A549 (cell line): ENCODE measurements around the gene MAML3. TPM values are rescaled to one million over a fixed set of nuclear protein-coding genes. Genes with fewer than 3 reads are reported as not detected.

Source experiments
- ATAC-seq, 2 experiments: fragments of 200-7000 bp in 1 of 2; fragments of >200 bp in 1 of 2; cut with Nextera tagmentation in 1 of 2; cut with Tn5 transposase in 1 of 2; 3 replicates each; pipeline versions ENCODE4 v1.8.0 to v1.9.1; 2018 to 2020; ENCODE audit warnings: mild to moderate bottlenecking in 1 of 2, moderate library complexity in 1 of 2
- CTCF ChIA-PET: fragments of 300-600 bp; sonication (Branson Sonifier 250); formaldehyde crosslinking; extraction: SDS; loops from one replicate; lab custom pipeline; 2021; ENCODE audit warnings: antibody characterized with exemption, inconsistent platforms; lab: Yijun Ruan, JAX
- POLR2A ChIA-PET: fragments of 350-600 bp; formaldehyde crosslinking; extraction: SDS; loops from one replicate; lab custom pipeline; 2021; ENCODE audit warnings: antibody characterized with exemption, inconsistent platforms; lab: Yijun Ruan, JAX
- DNase-seq, 2 experiments: peaks; one replicate each; pipeline versions ENCODE4 v3.0.0 to v3.0.0-alpha.2; 2011 to 2016; ENCODE audit warnings: low read depth in 1 of 2, low spot score in 1 of 2
- FAIRE-seq: peaks from 2 replicates; lab custom pipeline; 2011; peaks lifted over from hg19 to GRCh38; lab: Jason Lieb, UNC
- H3K27ac ChIP-seq, 2 experiments: fragments of >200 bp; sonication (Bioruptor Twin); formaldehyde crosslinking; 3 replicates each; pipeline ENCODE4 v1.5.1; 2016 to 2017
- H3K4me1 ChIP-seq: fragments of >200 bp; sonication (Bioruptor Twin); formaldehyde crosslinking; 3 replicates; pipeline ENCODE4 v1.6.1; 2016
- H3K4me2 ChIP-seq: fragments of >200 bp; sonication (Bioruptor Twin); formaldehyde crosslinking; 3 replicates; pipeline ENCODE4 v1.6.1; 2016
- H3K4me3 ChIP-seq: fragments of >200 bp; sonication (Bioruptor Twin); formaldehyde crosslinking; 3 replicates; pipeline ENCODE4 v1.5.1; 2016
- H3K9me3 ChIP-seq: fragments of >200 bp; sonication (Bioruptor Twin); formaldehyde crosslinking; 3 replicates; pipeline ENCODE4 v1.6.1; 2016
- BHLHE40 ChIP-seq: IDR thresholded peaks from 2 replicates; pipeline ENCODE4 v1.6.1; 2012; ENCODE audit warnings: low read depth, low read length, inconsistent platforms
- CBX2 ChIP-seq: fragments of 200-600 bp; sonication (generic); IDR thresholded peaks from 2 replicates; pipeline ENCODE4 v1.6.1; 2016; ENCODE audit warnings: low read depth, mild to moderate bottlenecking, borderline replicate concordance
- CEBPB ChIP-seq, 2 experiments: fragments of >200 bp in 1 of 2; sonication (Bioruptor Twin) in 1 of 2; formaldehyde crosslinking in 1 of 2; IDR thresholded peaks; 2 replicates each; pipeline ENCODE4 v1.6.1; 2012 to 2016
- CHD4 ChIP-seq: fragments of 200-600 bp; sonication (generic); IDR thresholded peaks from 2 replicates; pipeline ENCODE4 v1.6.1; 2016; ENCODE audit warnings: antibody characterized with exemption, mild to moderate bottlenecking, borderline replicate concordance
- FOSL2 ChIP-seq, 2 experiments: fragments of 450-650 bp in 1 of 2; fragments of >200 bp in 1 of 2; sonication (Bioruptor Twin) in 1 of 2; formaldehyde crosslinking; IDR thresholded peaks; 2 replicates each; pipeline versions ENCODE4 v1.5.0 to v1.6.1; 2016 to 2020; ENCODE audit warnings: mild to moderate bottlenecking in 1 of 2, moderate library complexity in 1 of 2
- FOXS1 ChIP-seq: fragments of 250-450 bp; sonication (Bioruptor Pico); IDR thresholded peaks from 2 replicates; pipeline ENCODE4 v1.5.0; 2020; ENCODE audit warnings: mild to moderate bottlenecking, moderate library complexity
- HEYL ChIP-seq: fragments of 250-450 bp; sonication (Bioruptor Pico); IDR thresholded peaks from 2 replicates; pipeline ENCODE4 v1.8.0; 2021; ENCODE audit warnings: mild to moderate bottlenecking, moderate library complexity
- HOXA7 ChIP-seq: fragments of 250-450 bp; sonication (Bioruptor Pico); IDR thresholded peaks from 2 replicates; pipeline ENCODE4 v1.5.0; 2020; ENCODE audit warnings: mild to moderate bottlenecking, moderate library complexity
- HOXB13 ChIP-seq: fragments of 250-450 bp; sonication (Bioruptor Pico); IDR thresholded peaks from 2 replicates; pipeline ENCODE4 v1.5.0; 2020; ENCODE audit warnings: low read depth, mild to moderate bottlenecking, moderate library complexity
- JUNB ChIP-seq: fragments of >200 bp; sonication (Bioruptor Twin); formaldehyde crosslinking; IDR thresholded peaks from 2 replicates; pipeline ENCODE4 v1.6.1; 2016
- MAFK ChIP-seq: fragments of 450-650 bp; IDR thresholded peaks from 2 replicates; pipeline ENCODE4 v1.6.1; 2014; ENCODE audit not compliant: partially characterized antibody
- MYC ChIP-seq: IDR thresholded peaks from 2 replicates; pipeline ENCODE4 v1.6.1; 2012; ENCODE audit warnings: mild to moderate bottlenecking, inconsistent platforms, low read length, improper control_type of control experiment, borderline replicate concordance
- NPAS2 ChIP-seq: fragments of 250-450 bp; sonication (Bioruptor Pico); IDR thresholded peaks from 2 replicates; pipeline ENCODE4 v1.8.0; 2022; ENCODE audit warnings: mild to moderate bottlenecking, moderate library complexity, borderline replicate concordance
- NR3C1 ChIP-seq: fragments of >200 bp; sonication (Bioruptor Twin); formaldehyde crosslinking; IDR thresholded peaks from 3 replicates; pipeline ENCODE4 v1.6.1; 2017
- PHF8 ChIP-seq: fragments of 200-600 bp; sonication (generic); IDR thresholded peaks from 2 replicates; pipeline ENCODE4 v1.6.1; 2016; ENCODE audit warnings: low read depth, mild to moderate bottlenecking, antibody characterized with exemption, moderate library complexity, borderline replicate concordance
- POLR2AphosphoS2 ChIP-seq: conservative IDR thresholded peaks from 2 replicates; pipeline ENCODE4 v1.6.1; 2012; ENCODE audit warnings: low read length, improper control_type of control experiment, inconsistent platforms
- RARB ChIP-seq: fragments of 250-450 bp; sonication (Bioruptor Pico); IDR thresholded peaks from 2 replicates; pipeline ENCODE4 v1.8.0; 2021; ENCODE audit warnings: mild to moderate bottlenecking, moderate library complexity
- RCOR1 ChIP-seq: fragments of 150-350 bp; IDR thresholded peaks from 2 replicates; pipeline ENCODE4 v1.6.1; 2014; ENCODE audit warnings: antibody characterized with exemption, low read length, low read depth
- RFX5 ChIP-seq: fragments of 450-650 bp; IDR thresholded peaks from 2 replicates; pipeline ENCODE4 v1.7.1; 2014; ENCODE audit warnings: antibody characterized with exemption, mild to moderate bottlenecking, moderate library complexity
- RNF2 ChIP-seq: fragments of 200-600 bp; sonication (generic); IDR thresholded peaks from 2 replicates; pipeline ENCODE4 v1.6.1; 2016; ENCODE audit warnings: low read depth, mild to moderate bottlenecking, antibody characterized with exemption, moderate library complexity, borderline replicate concordance
- SMC3 ChIP-seq: fragments of >200 bp; sonication (Bioruptor Twin); formaldehyde crosslinking; IDR thresholded peaks from 3 replicates; pipeline ENCODE4 v1.6.1; 2018; ENCODE audit warnings: inconsistent platforms
- ZNF302 ChIP-seq: fragments of 250-450 bp; sonication (Bioruptor Pico); IDR thresholded peaks from 2 replicates; pipeline ENCODE4 v1.9.0; 2021; ENCODE audit warnings: inconsistent platforms, mild to moderate bottlenecking, moderate library complexity
- ZSCAN20 ChIP-seq: fragments of 250-450 bp; sonication (Bioruptor Pico); IDR thresholded peaks from 2 replicates; pipeline ENCODE4 v1.8.0; 2022; ENCODE audit warnings: mild to moderate bottlenecking, moderate library complexity
- WGBS: methylation state at CpG from one replicate; pipeline ENCODE4 v1.1.6; 2017; ENCODE audit errors: missing lambda C conversion rate; 5-methylcytosine and 5-hydroxymethylcytosine counted together
- polyA plus RNA-seq, 4 experiments: library from polyadenylated mRNA; depleted of rRNA in 3 of 4; stranded (reverse); fragments of >200 nt; fragmentation: RNase III in 1 of 4; extraction: RNeasy Plus Mini Kit Qiagen cat#74134 plus additional on column Dnase treatment in 1 of 4; gene quantifications; 2 replicates in 3 of 4; 3 replicates in 1 of 4; pipeline ENCODE4 v1.2.3, GENCODE V29; 2011 to 2017
- TF ChIP-seq, protein P1 (sequence below): fragments of >200 bp; sonication (Bioruptor Twin); formaldehyde crosslinking; IDR thresholded peaks from 3 replicates; pipeline ENCODE4 v1.5.1; 2016
- TF ChIP-seq, protein P2 (sequence below): fragments of >200 bp; sonication (Bioruptor Twin); formaldehyde crosslinking; IDR thresholded peaks from 2 replicates; pipeline ENCODE4 v1.6.1; 2016
- TF ChIP-seq, protein P3 (sequence below): fragments of 250-450 bp; sonication (Bioruptor Pico); IDR thresholded peaks from 2 replicates; pipeline ENCODE4 v1.5.0; 2021; ENCODE audit warnings: mild to moderate bottlenecking, moderate library complexity, borderline replicate concordance
- TF ChIP-seq, protein P4 (sequence below): IDR thresholded peaks from 2 replicates; pipeline ENCODE4 v1.6.1; 2012; ENCODE audit warnings: low read depth, borderline replicate concordance

The MAML3 gene
- polyA plus RNA-seq, 2 of the 4 experiments (the other 2 are of a cell fraction): 9.0 to 22.2 TPM

DNA sequence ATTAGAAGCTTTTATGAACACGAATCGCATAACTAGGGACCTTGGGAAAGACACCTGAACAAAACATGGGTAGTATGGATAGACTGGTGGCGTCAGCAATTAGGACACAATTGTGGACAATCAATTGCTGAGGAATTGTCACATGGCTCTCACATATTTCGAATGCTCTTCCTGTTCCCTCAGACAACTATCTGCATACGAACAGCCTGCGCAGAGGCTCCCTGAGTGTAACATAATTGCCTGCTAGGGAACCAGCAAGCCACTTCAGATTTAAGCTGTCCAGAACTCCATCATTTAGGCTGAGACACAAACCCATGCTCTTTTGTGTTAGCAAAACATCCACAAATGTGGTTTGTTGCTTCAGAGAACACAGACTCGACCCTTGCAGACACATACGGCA is 327.6 kb downstream of the MAML3 start:
- Histone ChIP-seq H3K4me2 (no peak overlapping the region), H3K9me3 (no peaks in the 10 kb centered on the region), H3K4me3 (no peak overlapping the region), H3K4me1 (no peaks in the 10 kb centered on the region), H3K27ac (no peak overlapping the region)
- TF ChIP-seq BHLHE40: no peak
- TF ChIP-seq POLR2AphosphoS2: no peak
- TF ChIP-seq FOSL2 (IDR thresholded peaks at IDR 0.05): no peak
- TF ChIP-seq FOSL2 (CRISPR knock-in tag; IDR thresholded peaks at IDR 0.05): no peak
- TF ChIP-seq NPAS2 (CRISPR knock-in tag): no peak
- TF ChIP-seq RNF2: no peak
- no peak for TF ChIP-seq SMC3
- TF ChIP-seq RCOR1: no peak
- TF ChIP-seq, protein P1, sequence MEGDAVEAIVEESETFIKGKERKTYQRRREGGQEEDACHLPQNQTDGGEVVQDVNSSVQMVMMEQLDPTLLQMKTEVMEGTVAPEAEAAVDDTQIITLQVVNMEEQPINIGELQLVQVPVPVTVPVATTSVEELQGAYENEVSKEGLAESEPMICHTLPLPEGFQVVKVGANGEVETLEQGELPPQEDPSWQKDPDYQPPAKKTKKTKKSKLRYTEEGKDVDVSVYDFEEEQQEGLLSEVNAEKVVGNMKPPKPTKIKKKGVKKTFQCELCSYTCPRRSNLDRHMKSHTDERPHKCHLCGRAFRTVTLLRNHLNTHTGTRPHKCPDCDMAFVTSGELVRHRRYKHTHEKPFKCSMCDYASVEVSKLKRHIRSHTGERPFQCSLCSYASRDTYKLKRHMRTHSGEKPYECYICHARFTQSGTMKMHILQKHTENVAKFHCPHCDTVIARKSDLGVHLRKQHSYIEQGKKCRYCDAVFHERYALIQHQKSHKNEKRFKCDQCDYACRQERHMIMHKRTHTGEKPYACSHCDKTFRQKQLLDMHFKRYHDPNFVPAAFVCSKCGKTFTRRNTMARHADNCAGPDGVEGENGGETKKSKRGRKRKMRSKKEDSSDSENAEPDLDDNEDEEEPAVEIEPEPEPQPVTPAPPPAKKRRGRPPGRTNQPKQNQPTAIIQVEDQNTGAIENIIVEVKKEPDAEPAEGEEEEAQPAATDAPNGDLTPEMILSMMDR: no peak
- no peak for TF ChIP-seq CHD4
- TF ChIP-seq ZSCAN20 (CRISPR knock-in tag): no peak
- no peak for TF ChIP-seq PHF8
- no peak for TF ChIP-seq RFX5
- TF ChIP-seq HEYL (CRISPR knock-in tag): no peak
- TF ChIP-seq, protein P2, sequence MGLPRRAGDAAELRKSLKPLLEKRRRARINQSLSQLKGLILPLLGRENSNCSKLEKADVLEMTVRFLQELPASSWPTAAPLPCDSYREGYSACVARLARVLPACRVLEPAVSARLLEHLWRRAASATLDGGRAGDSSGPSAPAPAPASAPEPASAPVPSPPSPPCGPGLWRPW: no peak
- TF ChIP-seq NR3C1: no peak
- no peak for TF ChIP-seq HOXA7 (CRISPR knock-in tag)
- POLR2A ChIA-PET: no interaction called here
- 94% methylated on average over 8 of the region's 8 CpGs for WGBS
- no peak for DNase-seq
- no peak for FAIRE-seq
- CTCF ChIA-PET: no interaction called here
- no peak for ATAC-seq

DNA sequence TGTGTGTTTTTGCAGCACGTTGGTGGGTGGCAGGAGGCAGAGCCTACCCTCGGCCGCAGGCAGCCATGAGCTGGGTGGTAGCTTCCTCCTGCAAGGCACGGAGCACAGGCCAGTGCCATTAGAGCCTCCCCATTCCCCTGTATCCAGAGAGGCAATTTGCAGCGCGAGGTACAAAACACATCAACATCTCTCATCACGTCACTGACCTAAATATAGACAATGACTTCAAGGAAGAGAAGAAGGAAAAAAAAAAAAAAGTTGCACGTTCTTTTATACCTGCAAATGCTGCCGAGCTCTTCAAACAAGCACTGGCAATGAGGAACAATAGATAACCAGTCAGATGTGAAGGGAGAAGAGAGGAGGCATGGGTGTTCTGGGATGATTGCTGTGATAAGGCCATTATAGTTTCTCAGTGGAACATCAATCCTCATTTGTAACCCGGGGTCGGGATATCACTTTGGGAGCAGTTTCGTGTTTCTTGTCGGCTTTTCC is 328.4 kb downstream of the MAML3 start:
- no peak for ATAC-seq

More for the DNA sequence above, 328.4 kb downstream of the MAML3 start:
- TF ChIP-seq HOXA7 (CRISPR knock-in tag) (no peak), MAFK (no peak), CBX2 (no peak), HOXB13 (no peak), PHF8 (no peak), CEBPB (IDR thresholded peaks at IDR 0.05) (no peak), MYC (no peak), ZNF302 (CRISPR knock-in tag) (no peak), RARB (no peak), JUNB (no peak), FOXS1 (CRISPR knock-in tag) (no peak)
- TF ChIP-seq, protein P3, sequence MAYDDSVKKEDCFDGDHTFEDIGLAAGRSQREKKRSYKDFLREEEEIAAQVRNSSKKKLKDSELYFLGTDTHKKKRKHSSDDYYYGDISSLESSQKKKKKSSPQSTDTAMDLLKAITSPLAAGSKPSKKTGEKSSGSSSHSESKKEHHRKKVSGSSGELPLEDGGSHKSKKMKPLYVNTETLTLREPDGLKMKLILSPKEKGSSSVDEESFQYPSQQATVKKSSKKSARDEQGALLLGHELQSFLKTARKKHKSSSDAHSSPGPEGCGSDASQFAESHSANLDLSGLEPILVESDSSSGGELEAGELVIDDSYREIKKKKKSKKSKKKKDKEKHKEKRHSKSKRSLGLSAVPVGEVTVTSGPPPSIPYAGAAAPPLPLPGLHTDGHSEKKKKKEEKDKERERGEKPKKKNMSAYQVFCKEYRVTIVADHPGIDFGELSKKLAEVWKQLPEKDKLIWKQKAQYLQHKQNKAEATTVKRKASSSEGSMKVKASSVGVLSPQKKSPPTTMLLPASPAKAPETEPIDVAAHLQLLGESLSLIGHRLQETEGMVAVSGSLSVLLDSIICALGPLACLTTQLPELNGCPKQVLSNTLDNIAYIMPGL (CRISPR knock-in tag): no peak
- TF ChIP-seq, protein P2: no peak
- TF ChIP-seq, protein P4, sequence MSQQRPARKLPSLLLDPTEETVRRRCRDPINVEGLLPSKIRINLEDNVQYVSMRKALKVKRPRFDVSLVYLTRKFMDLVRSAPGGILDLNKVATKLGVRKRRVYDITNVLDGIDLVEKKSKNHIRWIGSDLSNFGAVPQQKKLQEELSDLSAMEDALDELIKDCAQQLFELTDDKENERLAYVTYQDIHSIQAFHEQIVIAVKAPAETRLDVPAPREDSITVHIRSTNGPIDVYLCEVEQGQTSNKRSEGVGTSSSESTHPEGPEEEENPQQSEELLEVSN: no peak
- TF ChIP-seq, all 56 proteins: peak for 0
- DNase-seq (no peak), FAIRE-seq (no peak)
- Histone ChIP-seq H3K9me3 (no peaks in the 10 kb centered on the region), H3K4me2 (no peak overlapping the region), H3K4me3 (no peak overlapping the region), H3K27ac (no peak overlapping the region), H3K4me1 (no peaks in the 10 kb centered on the region)
- ChIA-PET POLR2A (no interaction called here), CTCF (no interaction called here)
- 87% methylated on average over 13 of the region's 13 CpGs for WGBS
